WTC11 (cell line): Measurements from ENCODE around the gene TGFBI. TPM values are rescaled to one million over a fixed set of nuclear protein-coding genes. Genes with fewer than 3 reads are reported as not detected.

Experiments
- ATAC-seq: fragments of 200-7000 bp; cut with Tn5 transposase; 2 replicates; pipeline ENCODE4 v1.10.0; 2021; ENCODE audit warnings: mild to moderate bottlenecking, moderate library complexity
- CTCF ChIA-PET: fragments of 300-600 bp; sonication (Branson Sonifier 250); formaldehyde crosslinking; loops from one replicate; lab custom pipeline; 2021; ENCODE audit warnings: antibody characterized with exemption; lab: Charles Lee
- POLR2A ChIA-PET: fragments of 350-600 bp; sonication (Branson Sonifier 250); formaldehyde crosslinking; loops from one replicate; lab custom pipeline; 2021; ENCODE audit warnings: antibody characterized with exemption; lab: Charles Lee
- DNase-seq: peaks from one replicate; pipeline ENCODE4 v3.0.0; 2021; ENCODE audit warnings: low spot score
- H3K27ac Mint-ChIP-seq: 2 replicates; pipeline ENCODE4 v1.8.0; 2021; ENCODE audit warnings: mixed read lengths
- H3K27me3 Mint-ChIP-seq: 2 replicates; pipeline ENCODE4 v1.8.0; 2021; ENCODE audit warnings: low read depth, mild to moderate bottlenecking, moderate library complexity, mixed read lengths
- H3K36me3 Mint-ChIP-seq: 2 replicates; pipeline ENCODE4 v1.8.0; 2021; ENCODE audit warnings: mixed read lengths
- H3K4me1 Mint-ChIP-seq: 2 replicates; pipeline ENCODE4 v1.8.0; 2022; ENCODE audit warnings: mixed read lengths
- H3K4me3 Mint-ChIP-seq: 2 replicates; pipeline ENCODE4 v1.8.0; 2021; ENCODE audit warnings: mild to moderate bottlenecking, moderate library complexity, mixed read lengths
- H3K9me3 Mint-ChIP-seq: 2 replicates; pipeline ENCODE4 v1.8.0; 2021; ENCODE audit warnings: mixed read lengths
- AFF4 ChIP-seq: sonication (generic); formaldehyde crosslinking; IDR thresholded peaks from 2 replicates; pipeline ENCODE4 v1.8.1; 2023; ENCODE audit warnings: mild to moderate bottlenecking, missing genetic modification reagents, borderline replicate concordance
- E2F4 ChIP-seq: sonication (generic); formaldehyde crosslinking; IDR thresholded peaks from 2 replicates; pipeline ENCODE4 v1.8.1; 2022; ENCODE audit warnings: low read depth, mild to moderate bottlenecking, moderate library complexity, missing genetic modification reagents, borderline replicate concordance
- FOXP1 ChIP-seq: sonication (generic); formaldehyde crosslinking; IDR thresholded peaks from 2 replicates; pipeline ENCODE4 v1.8.0; 2022; ENCODE audit warnings: missing genetic modification reagents, mild to moderate bottlenecking, moderate library complexity, borderline replicate concordance
- IRF2 ChIP-seq: sonication (generic); formaldehyde crosslinking; IDR thresholded peaks from 2 replicates; pipeline ENCODE4 v1.8.0; 2022; ENCODE audit warnings: low read depth, missing genetic modification reagents, borderline replicate concordance
- NFE2L1 ChIP-seq: sonication (generic); formaldehyde crosslinking; IDR thresholded peaks from 2 replicates; pipeline ENCODE4 v1.8.1; 2023; ENCODE audit warnings: missing genetic modification reagents
- RORB ChIP-seq: fragments of 250-450 bp; sonication (Bioruptor Pico); IDR thresholded peaks from 2 replicates; pipeline ENCODE4 v1.9.0; 2021; ENCODE audit warnings: mild to moderate bottlenecking
- SOX15 ChIP-seq: fragments of 250-450 bp; sonication (Bioruptor Pico); IDR thresholded peaks from 2 replicates; pipeline ENCODE4 v1.9.0; 2021; ENCODE audit warnings: mild to moderate bottlenecking
- STAT6 ChIP-seq: sonication (generic); formaldehyde crosslinking; conservative IDR thresholded peaks from 2 replicates; pipeline ENCODE4 v1.8.1; 2023; ENCODE audit warnings: mild to moderate bottlenecking, low read depth, missing genetic modification reagents, moderate library complexity
- TCF7 ChIP-seq: sonication (generic); formaldehyde crosslinking; IDR thresholded peaks from 2 replicates; pipeline ENCODE4 v1.8.0; 2022; ENCODE audit warnings: mild to moderate bottlenecking, low read depth, missing genetic modification reagents, moderate library complexity
- ZNF281 ChIP-seq: sonication (generic); formaldehyde crosslinking; IDR thresholded peaks from 2 replicates; pipeline ENCODE4 v1.8.0; 2023; ENCODE audit warnings: mild to moderate bottlenecking, missing genetic modification reagents
- ZNF416 ChIP-seq: fragments of 250-450 bp; sonication (Bioruptor Pico); IDR thresholded peaks from 2 replicates; pipeline ENCODE4 v1.9.0; 2021; ENCODE audit warnings: mild to moderate bottlenecking, inconsistent platforms
- ZNF671 ChIP-seq: fragments of 250-450 bp; sonication (Bioruptor Pico); IDR thresholded peaks from 2 replicates; pipeline ENCODE4 v1.8.0; 2021; ENCODE audit warnings: mild to moderate bottlenecking
- total RNA-seq: library from RNA; stranded (reverse); gene quantifications from 3 replicates; pipeline ENCODE4 v1.2.3, GENCODE V29; 2021
- TF ChIP-seq, protein P1 (sequence below): sonication (generic); formaldehyde crosslinking; IDR thresholded peaks from 2 replicates; pipeline ENCODE4 v1.8.1; 2023; ENCODE audit warnings: mild to moderate bottlenecking, missing genetic modification reagents
- TF ChIP-seq, protein P2 (sequence below): sonication (generic); formaldehyde crosslinking; IDR thresholded peaks from 2 replicates; pipeline ENCODE4 v1.8.1; 2022; ENCODE audit warnings: missing genetic modification reagents, borderline replicate concordance
- TF ChIP-seq, protein P3 (sequence below): sonication (generic); formaldehyde crosslinking; IDR thresholded peaks from 2 replicates; pipeline ENCODE4 v1.8.0; 2023; ENCODE audit warnings: missing genetic modification reagents, mild to moderate bottlenecking, borderline replicate concordance

Gene TGFBI
- total RNA-seq, 1 experiment from 2014 or later: 7.2 TPM

GRCh38 chr5:136014049-136015002 lies 14.5 kb upstream of the TGFBI start (continued):
- TF ChIP-seq IRF2: no peak
- no peak for TF ChIP-seq E2F4 (CRISPR knock-in tag)
- no peak for TF ChIP-seq ZNF416
- TF ChIP-seq, protein P1, sequence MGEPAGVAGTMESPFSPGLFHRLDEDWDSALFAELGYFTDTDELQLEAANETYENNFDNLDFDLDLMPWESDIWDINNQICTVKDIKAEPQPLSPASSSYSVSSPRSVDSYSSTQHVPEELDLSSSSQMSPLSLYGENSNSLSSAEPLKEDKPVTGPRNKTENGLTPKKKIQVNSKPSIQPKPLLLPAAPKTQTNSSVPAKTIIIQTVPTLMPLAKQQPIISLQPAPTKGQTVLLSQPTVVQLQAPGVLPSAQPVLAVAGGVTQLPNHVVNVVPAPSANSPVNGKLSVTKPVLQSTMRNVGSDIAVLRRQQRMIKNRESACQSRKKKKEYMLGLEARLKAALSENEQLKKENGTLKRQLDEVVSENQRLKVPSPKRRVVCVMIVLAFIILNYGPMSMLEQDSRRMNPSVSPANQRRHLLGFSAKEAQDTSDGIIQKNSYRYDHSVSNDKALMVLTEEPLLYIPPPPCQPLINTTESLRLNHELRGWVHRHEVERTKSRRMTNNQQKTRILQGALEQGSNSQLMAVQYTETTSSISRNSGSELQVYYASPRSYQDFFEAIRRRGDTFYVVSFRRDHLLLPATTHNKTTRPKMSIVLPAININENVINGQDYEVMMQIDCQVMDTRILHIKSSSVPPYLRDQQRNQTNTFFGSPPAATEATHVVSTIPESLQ (CRISPR knock-in tag): no peak
- no peak for TF ChIP-seq SOX15 (CRISPR knock-in tag)
- TF ChIP-seq NFE2L1 (CRISPR knock-in tag): no peak
- no peak for TF ChIP-seq FOXP1
- TF ChIP-seq, protein P2, sequence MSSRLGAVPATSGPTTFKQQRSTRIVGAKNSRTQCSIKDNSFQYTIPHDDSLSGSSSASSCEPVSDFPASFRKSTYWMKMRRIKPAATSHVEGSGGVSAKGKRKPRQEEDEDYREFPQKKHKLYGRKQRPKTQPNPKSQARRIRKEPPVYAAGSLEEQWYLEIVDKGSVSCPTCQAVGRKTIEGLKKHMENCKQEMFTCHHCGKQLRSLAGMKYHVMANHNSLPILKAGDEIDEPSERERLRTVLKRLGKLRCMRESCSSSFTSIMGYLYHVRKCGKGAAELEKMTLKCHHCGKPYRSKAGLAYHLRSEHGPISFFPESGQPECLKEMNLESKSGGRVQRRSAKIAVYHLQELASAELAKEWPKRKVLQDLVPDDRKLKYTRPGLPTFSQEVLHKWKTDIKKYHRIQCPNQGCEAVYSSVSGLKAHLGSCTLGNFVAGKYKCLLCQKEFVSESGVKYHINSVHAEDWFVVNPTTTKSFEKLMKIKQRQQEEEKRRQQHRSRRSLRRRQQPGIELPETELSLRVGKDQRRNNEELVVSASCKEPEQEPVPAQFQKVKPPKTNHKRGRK (CRISPR knock-in tag): no peak
- no peak for TF ChIP-seq AFF4 (CRISPR knock-in tag)
- TF ChIP-seq ZNF281 (CRISPR knock-in tag): no peak

GRCh38 chr5:136015003-136015375 lies 13.8 kb upstream of the TGFBI start:
- Mint-ChIP-seq H3K4me1 (peaks cover 4% of the 10 kb centered on the region; the same call in 1 of the 2 replicates), H3K27ac (no peak overlapping the region), H3K27me3 (peaks cover 5% of the 10 kb centered on the region; the same call in 1 of the 2 replicates), H3K9me3 (no peaks in the 10 kb centered on the region), H3K36me3 (no peaks in the 10 kb centered on the region), H3K4me3 (no peak overlapping the region)
- ATAC-seq: no peak
- no peak for DNase-seq
- POLR2A ChIA-PET: no interaction called here
- CTCF ChIA-PET: interaction anchor here (1.7 kb wide), 1 partner anchor 38 kb away, joined by 3 read pairs; no protein-coding TSS in a partner anchor
- TF ChIP-seq, protein P3, sequence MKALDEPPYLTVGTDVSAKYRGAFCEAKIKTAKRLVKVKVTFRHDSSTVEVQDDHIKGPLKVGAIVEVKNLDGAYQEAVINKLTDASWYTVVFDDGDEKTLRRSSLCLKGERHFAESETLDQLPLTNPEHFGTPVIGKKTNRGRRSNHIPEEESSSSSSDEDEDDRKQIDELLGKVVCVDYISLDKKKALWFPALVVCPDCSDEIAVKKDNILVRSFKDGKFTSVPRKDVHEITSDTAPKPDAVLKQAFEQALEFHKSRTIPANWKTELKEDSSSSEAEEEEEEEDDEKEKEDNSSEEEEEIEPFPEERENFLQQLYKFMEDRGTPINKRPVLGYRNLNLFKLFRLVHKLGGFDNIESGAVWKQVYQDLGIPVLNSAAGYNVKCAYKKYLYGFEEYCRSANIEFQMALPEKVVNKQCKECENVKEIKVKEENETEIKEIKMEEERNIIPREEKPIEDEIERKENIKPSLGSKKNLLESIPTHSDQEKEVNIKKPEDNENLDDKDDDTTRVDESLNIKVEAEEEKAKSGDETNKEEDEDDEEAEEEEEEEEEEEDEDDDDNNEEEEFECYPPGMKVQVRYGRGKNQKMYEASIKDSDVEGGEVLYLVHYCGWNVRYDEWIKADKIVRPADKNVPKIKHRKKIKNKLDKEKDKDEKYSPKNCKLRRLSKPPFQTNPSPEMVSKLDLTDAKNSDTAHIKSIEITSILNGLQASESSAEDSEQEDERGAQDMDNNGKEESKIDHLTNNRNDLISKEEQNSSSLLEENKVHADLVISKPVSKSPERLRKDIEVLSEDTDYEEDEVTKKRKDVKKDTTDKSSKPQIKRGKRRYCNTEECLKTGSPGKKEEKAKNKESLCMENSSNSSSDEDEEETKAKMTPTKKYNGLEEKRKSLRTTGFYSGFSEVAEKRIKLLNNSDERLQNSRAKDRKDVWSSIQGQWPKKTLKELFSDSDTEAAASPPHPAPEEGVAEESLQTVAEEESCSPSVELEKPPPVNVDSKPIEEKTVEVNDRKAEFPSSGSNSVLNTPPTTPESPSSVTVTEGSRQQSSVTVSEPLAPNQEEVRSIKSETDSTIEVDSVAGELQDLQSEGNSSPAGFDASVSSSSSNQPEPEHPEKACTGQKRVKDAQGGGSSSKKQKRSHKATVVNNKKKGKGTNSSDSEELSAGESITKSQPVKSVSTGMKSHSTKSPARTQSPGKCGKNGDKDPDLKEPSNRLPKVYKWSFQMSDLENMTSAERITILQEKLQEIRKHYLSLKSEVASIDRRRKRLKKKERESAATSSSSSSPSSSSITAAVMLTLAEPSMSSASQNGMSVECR (CRISPR knock-in tag): no peak
- TF ChIP-seq TCF7 (CRISPR knock-in tag): no peak
- no peak for TF ChIP-seq STAT6 (CRISPR knock-in tag)
- no peak for TF ChIP-seq ZNF671
- no peak for TF ChIP-seq RORB (CRISPR knock-in tag)
